ENCODE measurements around the gene NAALADL2.

NAALADL2 gene

DNA sequence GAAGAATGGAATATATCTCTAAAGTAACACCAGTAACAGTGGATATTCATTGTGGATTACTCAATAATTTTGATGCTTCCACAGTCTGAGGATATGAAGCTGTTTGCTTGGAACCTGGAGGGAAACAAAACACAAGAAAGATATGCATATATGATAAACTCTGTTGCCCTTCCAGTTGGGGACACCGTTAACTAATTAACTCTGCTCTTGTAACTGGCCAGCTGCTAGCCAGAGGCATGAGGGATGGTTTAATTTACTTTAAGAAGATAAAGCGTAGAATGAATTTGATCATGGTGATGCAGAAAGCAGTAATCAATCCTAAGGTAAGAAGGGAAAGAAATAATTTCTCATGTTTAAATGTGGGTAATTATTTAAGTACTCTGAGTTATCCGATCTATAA is 442.6 kb downstream of the NAALADL2 start:
- Histone ChIP-seq H3K36me3 (ENCODE audit: insufficient read depth, low read length) (no peaks in the 10 kb centered on the region), H3K4me3 (ENCODE audit: low read depth in 1 of 2, low read length in 2 of 2) (no peak overlapping the region), H3K27ac (ENCODE audit: low read depth, low read length) (no peak overlapping the region), H3K9ac (ENCODE audit: low read length) (no peak overlapping the region), H3K9me3 (ENCODE audit: low read length) (no peaks in the 10 kb centered on the region), H3K4me1 (ENCODE audit: insufficient read depth, low read length) (no peaks in the 10 kb centered on the region), H3K27me3 (ENCODE audit: control insufficient read depth in 1 of 2, insufficient read depth in 2 of 2, low read length in 2 of 2) (no peaks in the 10 kb centered on the region)

DNA sequence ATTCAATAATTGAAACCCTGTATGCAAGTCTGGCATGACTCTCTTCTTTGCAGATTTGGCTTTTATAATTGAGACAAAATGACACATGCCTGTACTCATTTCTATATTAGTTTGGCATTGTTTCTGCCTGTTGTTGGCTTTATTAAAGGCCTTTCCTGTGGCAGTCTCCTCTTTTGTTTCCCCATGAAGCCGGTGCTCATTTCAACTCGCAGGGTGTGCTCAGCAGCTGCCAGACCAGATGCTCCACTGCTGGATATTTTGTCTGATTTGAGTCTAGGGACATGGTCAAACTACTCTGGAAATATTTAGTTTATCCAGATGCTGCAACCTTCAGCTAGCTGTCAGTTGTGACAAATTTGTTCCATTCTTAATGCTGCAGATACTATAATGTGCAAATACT is 445.3 kb downstream of the NAALADL2 start:
- H3K9me3 ChIP-seq (ENCODE audit: low read length) = no peaks in the 10 kb centered on the region
- H3K9ac ChIP-seq (ENCODE audit: low read length) = no peak overlapping the region
- no peak overlapping the region for H3K4me3 ChIP-seq (ENCODE audit: low read depth in 1 of 2, low read length in 2 of 2)
- no peaks in the 10 kb centered on the region for H3K36me3 ChIP-seq (ENCODE audit: insufficient read depth, low read length)
- no peaks in the 10 kb centered on the region for H3K27me3 ChIP-seq (ENCODE audit: control insufficient read depth in 1 of 2, insufficient read depth in 2 of 2, low read length in 2 of 2)
- H3K27ac ChIP-seq (ENCODE audit: low read depth, low read length) = no peak overlapping the region
- H3K4me1 ChIP-seq (ENCODE audit: insufficient read depth, low read length) = no peaks in the 10 kb centered on the region

DNA sequence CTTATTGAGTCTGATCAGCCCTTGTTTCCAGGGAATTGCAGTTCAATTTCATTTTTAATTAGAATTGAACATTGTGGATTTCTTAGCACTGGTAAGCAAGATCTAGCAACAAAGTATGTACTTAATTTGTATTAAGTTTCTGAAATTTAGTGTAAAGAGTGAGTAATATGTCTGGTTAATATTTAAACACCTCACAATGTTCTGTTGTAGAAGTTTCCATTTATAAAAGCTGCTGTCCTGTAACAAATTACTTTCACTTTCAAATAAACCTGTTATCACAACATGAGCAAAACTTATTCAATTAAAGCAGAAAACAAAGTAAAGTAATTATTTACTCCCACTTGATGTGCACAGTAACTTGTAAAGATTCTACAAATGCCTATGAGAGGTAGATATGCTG is 448.5 kb downstream of the NAALADL2 start:
- Histone ChIP-seq H3K9me3 (ENCODE audit: low read length) (no peaks in the 10 kb centered on the region), H3K4me3 (ENCODE audit: low read depth in 1 of 2, low read length in 2 of 2) (no peak overlapping the region), H3K36me3 (ENCODE audit: insufficient read depth, low read length) (no peaks in the 10 kb centered on the region), H3K9ac (ENCODE audit: low read length) (no peak overlapping the region), H3K27me3 (ENCODE audit: control insufficient read depth in 1 of 2, insufficient read depth in 2 of 2, low read length in 2 of 2) (no peaks in the 10 kb centered on the region), H3K4me1 (ENCODE audit: insufficient read depth, low read length) (no peaks in the 10 kb centered on the region), H3K27ac (ENCODE audit: low read depth, low read length) (no peak overlapping the region)

DNA sequence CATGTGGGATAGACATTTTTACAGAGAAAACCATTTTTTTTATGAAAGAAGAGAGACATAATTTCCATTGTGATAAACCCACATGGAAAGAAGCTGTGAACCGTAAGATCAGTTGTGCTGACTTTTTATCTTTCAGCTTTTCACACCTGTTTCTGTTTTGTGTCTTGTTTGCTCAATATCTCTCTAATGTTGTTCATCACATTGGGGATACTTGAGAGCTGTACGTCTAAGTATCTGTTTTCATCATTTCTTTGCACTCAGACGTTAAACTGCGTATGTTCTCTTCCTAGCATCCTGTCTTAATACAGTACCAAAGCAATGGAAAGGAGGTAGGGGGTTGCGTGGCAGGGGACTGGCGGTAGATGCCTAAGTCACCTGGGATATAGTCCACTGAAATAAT is 449.0 kb downstream of the NAALADL2 start:
- Histone ChIP-seq H3K27me3 (ENCODE audit: control insufficient read depth in 1 of 2, insufficient read depth in 2 of 2, low read length in 2 of 2) (no peaks in the 10 kb centered on the region), H3K4me3 (ENCODE audit: low read depth in 1 of 2, low read length in 2 of 2) (no peak overlapping the region), H3K9me3 (ENCODE audit: low read length) (no peaks in the 10 kb centered on the region), H3K36me3 (ENCODE audit: insufficient read depth, low read length) (no peaks in the 10 kb centered on the region), H3K27ac (ENCODE audit: low read depth, low read length) (no peak overlapping the region), H3K9ac (ENCODE audit: low read length) (no peak overlapping the region), H3K4me1 (ENCODE audit: insufficient read depth, low read length) (no peaks in the 10 kb centered on the region)

DNA sequence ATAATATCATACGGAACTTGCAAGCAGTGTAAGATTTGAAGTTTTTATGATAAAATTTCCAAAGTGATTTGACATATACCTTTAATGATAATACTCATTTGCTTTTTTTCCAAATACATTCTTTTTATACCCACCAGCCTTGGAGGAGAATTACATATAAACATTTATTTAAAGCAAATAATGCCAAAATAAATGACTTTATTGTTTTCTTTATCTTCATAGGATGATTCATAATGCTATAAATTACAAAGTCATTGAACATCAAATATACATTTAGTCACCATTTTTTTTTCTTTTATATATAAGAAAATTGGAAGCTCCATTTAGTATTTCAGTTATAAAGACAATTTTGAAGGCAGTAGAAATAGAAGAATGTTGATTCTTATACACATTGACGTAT is 450.9 kb downstream of the NAALADL2 start:
- no peak overlapping the region for H3K27ac ChIP-seq (ENCODE audit: low read depth, low read length)
- no peaks in the 10 kb centered on the region for H3K36me3 ChIP-seq (ENCODE audit: insufficient read depth, low read length)
- H3K9ac ChIP-seq (ENCODE audit: low read length) = no peak overlapping the region
- no peak overlapping the region for H3K4me3 ChIP-seq (ENCODE audit: low read depth in 1 of 2, low read length in 2 of 2)
- no peaks in the 10 kb centered on the region for H3K9me3 ChIP-seq (ENCODE audit: low read length)
- H3K4me1 ChIP-seq (ENCODE audit: insufficient read depth, low read length) = no peaks in the 10 kb centered on the region
- H3K27me3 ChIP-seq (ENCODE audit: control insufficient read depth in 1 of 2, insufficient read depth in 2 of 2, low read length in 2 of 2) = no peaks in the 10 kb centered on the region

DNA sequence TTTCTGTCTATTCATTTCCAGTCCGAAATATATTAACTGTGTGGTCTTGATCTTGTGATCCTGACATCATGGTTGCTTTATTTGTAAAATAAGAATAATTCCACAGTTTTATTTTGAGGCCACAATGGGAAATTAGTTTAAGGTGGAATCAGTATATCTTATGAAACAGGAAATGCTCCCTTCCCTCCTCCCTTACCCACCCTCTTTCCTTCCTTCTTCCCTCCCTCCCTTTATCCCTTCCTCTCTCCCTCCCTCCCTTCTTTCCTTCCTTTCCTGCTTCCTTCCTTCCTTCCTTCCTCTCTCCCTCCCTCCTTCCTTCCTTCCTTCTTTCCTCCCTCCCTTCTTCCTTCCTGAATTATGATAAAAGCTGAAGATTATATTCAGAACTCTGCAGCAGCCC is 452.3 kb downstream of the NAALADL2 start:
- H3K4me1 ChIP-seq (ENCODE audit: insufficient read depth, low read length) = no peaks in the 10 kb centered on the region
- H3K36me3 ChIP-seq (ENCODE audit: insufficient read depth, low read length) = no peaks in the 10 kb centered on the region
- H3K27me3 ChIP-seq (ENCODE audit: control insufficient read depth in 1 of 2, insufficient read depth in 2 of 2, low read length in 2 of 2) = no peaks in the 10 kb centered on the region
- H3K9ac ChIP-seq (ENCODE audit: low read length) = no peak overlapping the region
- H3K27ac ChIP-seq (ENCODE audit: low read depth, low read length) = no peak overlapping the region
- H3K4me3 ChIP-seq (ENCODE audit: low read depth in 1 of 2, low read length in 2 of 2) = no peak overlapping the region
- no peaks in the 10 kb centered on the region for H3K9me3 ChIP-seq (ENCODE audit: low read length)

DNA sequence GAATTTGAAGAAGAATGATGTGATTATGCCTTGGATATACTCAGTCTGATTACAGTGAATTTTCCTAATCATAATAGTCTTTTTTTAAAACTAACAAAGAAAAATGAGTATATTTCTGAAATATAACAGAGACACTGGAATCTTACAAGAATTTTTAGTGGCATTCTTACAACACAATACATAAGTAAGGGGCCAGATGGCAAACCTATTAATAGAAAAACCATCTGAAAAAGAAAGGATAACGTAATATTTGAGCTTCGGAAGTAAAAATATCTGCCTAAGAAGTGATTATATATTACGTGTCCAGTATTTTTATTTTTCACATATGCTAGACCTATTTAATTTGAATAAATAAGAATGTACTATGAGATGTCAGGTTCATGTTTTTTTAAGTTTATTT is 452.8 kb downstream of the NAALADL2 start:
- no peaks in the 10 kb centered on the region for H3K36me3 ChIP-seq (ENCODE audit: insufficient read depth, low read length)
- no peaks in the 10 kb centered on the region for H3K9me3 ChIP-seq (ENCODE audit: low read length)
- H3K4me1 ChIP-seq (ENCODE audit: insufficient read depth, low read length) = no peaks in the 10 kb centered on the region
- no peaks in the 10 kb centered on the region for H3K27me3 ChIP-seq (ENCODE audit: control insufficient read depth in 1 of 2, insufficient read depth in 2 of 2, low read length in 2 of 2)
- no peak overlapping the region for H3K27ac ChIP-seq (ENCODE audit: low read depth, low read length)
- H3K9ac ChIP-seq (ENCODE audit: low read length) = no peak overlapping the region
- no peak overlapping the region for H3K4me3 ChIP-seq (ENCODE audit: low read depth in 1 of 2, low read length in 2 of 2)

DNA sequence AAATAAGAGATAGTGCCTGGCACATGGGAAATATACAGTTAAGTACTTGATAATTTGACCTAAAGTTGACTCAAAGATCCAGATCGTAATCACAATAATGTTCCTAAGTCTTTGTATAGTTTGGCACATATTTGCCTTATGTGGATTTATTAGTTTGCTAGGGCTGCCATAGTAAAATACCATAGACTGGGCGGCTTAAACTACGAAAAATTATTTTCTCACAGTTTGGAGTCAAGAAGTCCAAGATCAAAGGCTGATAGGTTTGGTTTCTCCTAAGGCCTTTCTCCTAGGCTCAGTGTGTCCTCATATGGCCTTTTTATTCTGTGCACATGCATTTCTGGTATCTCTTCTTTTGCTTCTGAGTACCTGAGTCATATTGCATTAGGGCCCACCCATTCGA is 453.7 kb downstream of the NAALADL2 start:
- Histone ChIP-seq H3K4me1 (ENCODE audit: insufficient read depth, low read length) (no peaks in the 10 kb centered on the region), H3K36me3 (ENCODE audit: insufficient read depth, low read length) (no peaks in the 10 kb centered on the region), H3K9me3 (ENCODE audit: low read length) (no peaks in the 10 kb centered on the region), H3K4me3 (ENCODE audit: low read depth in 1 of 2, low read length in 2 of 2) (no peak overlapping the region), H3K27me3 (ENCODE audit: control insufficient read depth in 1 of 2, insufficient read depth in 2 of 2, low read length in 2 of 2) (no peaks in the 10 kb centered on the region), H3K27ac (ENCODE audit: low read depth, low read length) (no peak overlapping the region), H3K9ac (ENCODE audit: low read length) (no peak overlapping the region)

DNA sequence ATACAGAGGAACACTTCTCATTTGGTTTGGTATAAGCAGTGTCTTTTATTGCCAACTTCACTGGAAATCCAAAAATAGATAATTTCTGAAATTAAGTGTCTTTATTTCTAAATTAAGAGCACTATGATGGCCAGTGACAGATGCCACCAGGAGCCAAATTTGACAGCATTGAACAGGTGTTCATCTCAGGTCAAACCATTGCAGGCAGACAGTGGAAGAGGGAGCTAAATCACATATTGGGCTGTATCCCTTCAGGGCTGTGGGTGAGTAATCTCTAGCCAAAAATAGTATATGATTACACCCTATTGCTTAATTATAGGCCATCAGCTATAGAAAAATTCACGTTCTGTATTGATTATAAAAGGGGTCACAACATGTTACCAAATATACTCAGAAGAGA is 457.7 kb downstream of the NAALADL2 start:
- H3K9me3 ChIP-seq (ENCODE audit: low read length) = no peaks in the 10 kb centered on the region
- no peaks in the 10 kb centered on the region for H3K27me3 ChIP-seq (ENCODE audit: control insufficient read depth in 1 of 2, insufficient read depth in 2 of 2, low read length in 2 of 2)

DNA sequence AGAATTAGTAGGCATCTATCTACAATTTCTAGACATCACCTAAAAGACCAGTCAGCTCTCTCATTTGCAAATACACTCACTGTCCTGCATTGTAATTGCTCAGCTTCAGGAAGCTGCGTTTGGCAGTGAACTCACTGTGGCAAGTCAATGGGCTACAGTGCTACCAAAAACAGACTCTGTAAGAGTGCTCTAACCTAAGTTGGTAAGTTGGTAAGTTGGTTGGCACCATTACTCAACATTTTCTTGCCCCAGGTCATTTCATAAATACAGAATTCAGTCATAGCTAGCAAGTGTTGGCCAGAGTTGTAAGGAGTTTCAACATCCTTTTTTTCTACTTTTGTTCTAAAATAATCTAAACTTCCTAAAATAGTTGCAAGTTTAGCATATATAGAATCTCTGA is 466.3 kb downstream of the NAALADL2 start:
- Histone ChIP-seq H3K36me3 (ENCODE audit: insufficient read depth, low read length) (no peaks in the 10 kb centered on the region), H3K4me3 (ENCODE audit: low read depth in 1 of 2, low read length in 2 of 2) (no peak overlapping the region), H3K4me1 (ENCODE audit: insufficient read depth, low read length) (no peaks in the 10 kb centered on the region), H3K9ac (ENCODE audit: low read length) (no peak overlapping the region), H3K27ac (ENCODE audit: low read depth, low read length) (no peak overlapping the region), H3K9me3 (ENCODE audit: low read length) (no peaks in the 10 kb centered on the region), H3K27me3 (ENCODE audit: control insufficient read depth in 1 of 2, insufficient read depth in 2 of 2, low read length in 2 of 2) (no peaks in the 10 kb centered on the region)

More for the DNA sequence above, 457.7 kb downstream of the NAALADL2 start:
- Histone ChIP-seq H3K4me1 (ENCODE audit: insufficient read depth, low read length) (no peaks in the 10 kb centered on the region), H3K36me3 (ENCODE audit: insufficient read depth, low read length) (no peaks in the 10 kb centered on the region), H3K4me3 (ENCODE audit: low read depth in 1 of 2, low read length in 2 of 2) (no peak overlapping the region), H3K27ac (ENCODE audit: low read depth, low read length) (no peak overlapping the region), H3K9ac (ENCODE audit: low read length) (no peak overlapping the region)

DNA sequence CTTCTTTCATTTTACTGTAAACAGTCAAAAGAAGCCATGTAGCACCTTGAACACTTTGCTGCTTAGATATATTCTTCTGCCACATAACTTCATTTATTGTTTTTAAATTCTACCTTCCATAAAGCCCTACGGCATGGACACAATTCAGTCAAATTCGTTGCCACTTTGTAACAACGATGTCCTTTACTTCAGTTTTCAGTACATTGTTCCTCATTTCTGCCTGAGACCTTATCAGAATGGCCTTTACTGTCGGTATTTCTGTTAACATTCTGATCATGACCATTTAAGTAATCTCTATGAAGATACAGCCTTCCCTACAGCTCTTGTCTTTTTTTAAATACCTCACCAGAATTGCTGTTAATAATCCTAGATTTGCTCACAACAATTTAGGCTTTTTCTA is 466.9 kb downstream of the NAALADL2 start:
- Histone ChIP-seq H3K4me3 (ENCODE audit: low read depth in 1 of 2, low read length in 2 of 2) (no peak overlapping the region), H3K4me1 (ENCODE audit: insufficient read depth, low read length) (no peaks in the 10 kb centered on the region), H3K27me3 (ENCODE audit: control insufficient read depth in 1 of 2, insufficient read depth in 2 of 2, low read length in 2 of 2) (no peaks in the 10 kb centered on the region), H3K36me3 (ENCODE audit: insufficient read depth, low read length) (no peaks in the 10 kb centered on the region), H3K9me3 (ENCODE audit: low read length) (no peaks in the 10 kb centered on the region), H3K27ac (ENCODE audit: low read depth, low read length) (no peak overlapping the region), H3K9ac (ENCODE audit: low read length) (no peak overlapping the region)

DNA sequence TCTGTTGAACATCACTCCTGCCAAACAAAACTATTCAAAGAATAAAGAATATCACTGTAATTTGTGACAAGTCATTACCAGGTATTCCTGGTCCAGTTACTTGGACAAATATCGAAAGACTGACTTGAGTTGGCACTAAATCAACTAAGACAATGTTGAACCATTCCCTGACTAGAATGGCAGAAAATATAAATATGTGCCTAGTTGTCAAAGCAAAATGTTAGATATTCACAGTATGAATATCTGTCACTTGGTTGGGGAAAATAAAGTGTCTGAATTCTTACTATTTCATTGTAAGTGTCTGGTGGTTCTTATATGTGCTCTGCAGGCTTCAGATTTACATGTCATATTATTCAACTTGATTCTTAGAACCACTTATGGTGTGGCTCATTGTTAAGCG is 470.2 kb downstream of the NAALADL2 start:
- H3K9me3 ChIP-seq (ENCODE audit: low read length) = no peaks in the 10 kb centered on the region
- H3K4me3 ChIP-seq (ENCODE audit: low read depth in 1 of 2, low read length in 2 of 2) = no peak overlapping the region
- H3K36me3 ChIP-seq (ENCODE audit: insufficient read depth, low read length) = no peaks in the 10 kb centered on the region
- no peaks in the 10 kb centered on the region for H3K27me3 ChIP-seq (ENCODE audit: control insufficient read depth in 1 of 2, insufficient read depth in 2 of 2, low read length in 2 of 2)
- H3K9ac ChIP-seq (ENCODE audit: low read length) = no peak overlapping the region
- H3K27ac ChIP-seq (ENCODE audit: low read depth, low read length) = no peak overlapping the region
- H3K4me1 ChIP-seq (ENCODE audit: insufficient read depth, low read length) = no peaks in the 10 kb centered on the region

Data from muscle layer of colon (tissue), 2 donors.